ENCODE data around the gene TRPM1.

TRPM1 gene

GRCh38 chr15:31024330-31024729 is 77.2 kb downstream of the TRPM1 start:
- ChIA-PET POLR2A (no interaction called here), CTCF (interaction anchor here (1.3 to 2.2 kb wide), 2 partner anchors 9 to 101 kb away, joined by 3 to 9 read pairs; no protein-coding TSS in a partner anchor)
- TF ChIP-seq, protein P1, sequence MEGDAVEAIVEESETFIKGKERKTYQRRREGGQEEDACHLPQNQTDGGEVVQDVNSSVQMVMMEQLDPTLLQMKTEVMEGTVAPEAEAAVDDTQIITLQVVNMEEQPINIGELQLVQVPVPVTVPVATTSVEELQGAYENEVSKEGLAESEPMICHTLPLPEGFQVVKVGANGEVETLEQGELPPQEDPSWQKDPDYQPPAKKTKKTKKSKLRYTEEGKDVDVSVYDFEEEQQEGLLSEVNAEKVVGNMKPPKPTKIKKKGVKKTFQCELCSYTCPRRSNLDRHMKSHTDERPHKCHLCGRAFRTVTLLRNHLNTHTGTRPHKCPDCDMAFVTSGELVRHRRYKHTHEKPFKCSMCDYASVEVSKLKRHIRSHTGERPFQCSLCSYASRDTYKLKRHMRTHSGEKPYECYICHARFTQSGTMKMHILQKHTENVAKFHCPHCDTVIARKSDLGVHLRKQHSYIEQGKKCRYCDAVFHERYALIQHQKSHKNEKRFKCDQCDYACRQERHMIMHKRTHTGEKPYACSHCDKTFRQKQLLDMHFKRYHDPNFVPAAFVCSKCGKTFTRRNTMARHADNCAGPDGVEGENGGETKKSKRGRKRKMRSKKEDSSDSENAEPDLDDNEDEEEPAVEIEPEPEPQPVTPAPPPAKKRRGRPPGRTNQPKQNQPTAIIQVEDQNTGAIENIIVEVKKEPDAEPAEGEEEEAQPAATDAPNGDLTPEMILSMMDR (IDR thresholded peaks at IDR 0.05; ENCODE audit: control extremely low read depth, extremely low read depth, low read depth, missing control alignments): no peak
- no peak for DNase-seq (ENCODE audit: extremely low spot score)

- TF ChIP-seq, protein P1 (IDR thresholded peaks at IDR 0.05; ENCODE audit: control extremely low read depth, extremely low read depth, low read depth, missing control alignments): no peak
- ChIA-PET CTCF (interaction anchor here (1.3 to 1.6 kb wide), 2 partner anchors 15 to 101 kb away, joined by 3 read pairs; no protein-coding TSS in a partner anchor), POLR2A (no interaction called here)
- DNase-seq (ENCODE audit: extremely low spot score): no peak
Observed at GRCh38 chr15:31023841-31024240, 77.7 kb downstream of the TRPM1 start.

- ChIA-PET POLR2A (no interaction called here), CTCF (no interaction called here)
- peak; percentile 48 for DNase-seq (ENCODE audit: extremely low spot score)
- TF ChIP-seq, protein P1 (IDR thresholded peaks at IDR 0.05; ENCODE audit: control extremely low read depth, extremely low read depth, low read depth, missing control alignments): no peak
Observed at GRCh38 chr15:31021067-31021665, 80.4 kb downstream of the TRPM1 start.

DNA sequence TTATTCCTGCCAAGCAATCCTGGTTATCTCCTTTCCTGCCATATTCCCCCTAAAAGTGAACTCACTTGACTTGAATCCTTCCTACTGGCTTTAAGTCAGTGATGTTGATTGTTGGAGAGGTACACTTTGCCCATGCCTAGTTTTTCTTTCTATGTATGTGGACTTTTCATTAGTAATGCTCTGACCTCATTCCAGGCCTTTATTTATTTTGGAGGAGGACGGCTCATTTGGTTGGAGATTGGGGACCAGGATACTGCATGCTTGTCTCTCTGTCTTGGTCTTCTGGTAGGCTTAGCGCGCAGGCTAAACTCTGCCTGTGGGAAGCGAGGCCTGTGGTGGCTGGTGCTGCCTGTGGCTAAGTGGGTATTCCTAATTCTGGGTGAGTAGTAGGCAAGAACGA is 81.0 kb downstream of the TRPM1 start:
- CTCF ChIA-PET: no interaction called here
- POLR2A ChIA-PET: no interaction called here
- TF ChIP-seq, protein P1 (IDR thresholded peaks at IDR 0.05; ENCODE audit: control extremely low read depth, extremely low read depth, low read depth, missing control alignments): no peak
- no peak for DNase-seq (ENCODE audit: extremely low spot score)

DNA sequence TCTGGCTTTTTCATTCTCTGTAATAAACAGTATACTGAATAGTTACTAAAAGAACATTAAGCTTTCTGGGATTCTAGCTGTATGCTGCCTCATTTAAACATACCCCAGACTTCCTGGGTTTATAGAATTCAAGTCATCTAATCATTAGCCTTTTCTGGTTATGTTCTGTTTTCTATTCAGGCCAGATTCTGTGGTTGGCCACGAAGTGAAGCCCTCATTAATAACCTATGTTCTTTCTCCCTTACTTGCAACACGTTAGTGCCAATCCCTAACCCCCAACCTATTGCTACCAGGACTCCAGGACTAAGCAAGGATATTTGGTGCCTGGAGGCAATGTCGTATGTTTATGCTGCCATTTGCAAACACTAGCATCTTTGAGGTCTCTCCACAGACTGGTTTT is 81.5 kb downstream of the TRPM1 start:
- POLR2A ChIA-PET: no interaction called here
- DNase-seq (ENCODE audit: extremely low spot score): no peak
- CTCF ChIA-PET: no interaction called here
- TF ChIP-seq, protein P1 (IDR thresholded peaks at IDR 0.05; ENCODE audit: control extremely low read depth, extremely low read depth, low read depth, missing control alignments): no peak

GRCh38 chr15:31017311-31017710 is 84.2 kb downstream of the TRPM1 start:
- ChIA-PET CTCF (interaction anchor here (1.1 to 2.5 kb wide), 5 partner anchors 10 to 112 kb away, joined by 3 to 12 read pairs (median 4); no protein-coding TSS in a partner anchor), POLR2A (no interaction called here)
- TF ChIP-seq, protein P1 (IDR thresholded peaks at IDR 0.05; ENCODE audit: control extremely low read depth, extremely low read depth, low read depth, missing control alignments): no peak
- no peak for DNase-seq (ENCODE audit: extremely low spot score)
